NCI-H2196 (cell line): ENCODE measurements around the gene MRPL24.
A peak's percentile ranks its signal among the peaks of the same experiment; 100 is the strongest.
"Not testable (repeated sequence)": the region's sequence is repeated elsewhere in the genome, so short reads cannot be mapped to it uniquely, and the experiment has no call there.

Source experiments
- DNase-seq: peaks from one replicate; lab custom pipeline; 2025; ENCODE audit not compliant: unreplicated experiment; lab: John Stamatoyannopoulos, UW

Gene MRPL24

GRCh38 chr1:156740741-156741480 lies at the start of gene MRPL24:
Gene MRPL24, minus strand, starts transcription at chr1:156741088. Its CDS starts 2,384 bp downstream, at chr1:156738704.
- DNase-seq, result peak; percentile 99

- DNase-seq, result no peak
These were observed 48.9 kb upstream of the MRPL24 start for GRCh38 chr1:156789621-156790318.

- no peak for DNase-seq
These were observed 47.2 kb upstream of the MRPL24 start for GRCh38 chr1:156788136-156788535.

- DNase-seq, result no peak
These were observed 45.8 kb upstream of the MRPL24 start for GRCh38 chr1:156786640-156787039.

- DNase-seq, result no peak
These were observed 44.6 kb upstream of the MRPL24 start for GRCh38 chr1:156785458-156785857.

- DNase-seq, result no peak
These were observed 40.8 kb upstream of the MRPL24 start for GRCh38 chr1:156781585-156782186.

GRCh38 chr1:156777573-156777972 lies 36.7 kb upstream of the MRPL24 start:
- DNase-seq, result no peak

- DNase-seq, result no peak
These were observed 36.1 kb upstream of the MRPL24 start for GRCh38 chr1:156776942-156777341.

- DNase-seq, result no peak
These were observed 34.9 kb upstream of the MRPL24 start for GRCh38 chr1:156775799-156776198.

GRCh38 chr1:156773607-156774006 lies 32.7 kb upstream of the MRPL24 start:
- no peak for DNase-seq

GRCh38 chr1:156772728-156773497 lies 32.0 kb upstream of the MRPL24 start:
- no peak for DNase-seq

GRCh38 chr1:156772222-156772621 lies 31.3 kb upstream of the MRPL24 start:
- DNase-seq, result no peak

GRCh38 chr1:156768610-156769295 lies 27.9 kb upstream of the MRPL24 start:
- no peak for DNase-seq

GRCh38 chr1:156767879-156768604 lies 27.2 kb upstream of the MRPL24 start:
- no peak for DNase-seq

- DNase-seq, result peak; percentile 99
These were observed 26.4 kb upstream of the MRPL24 start, which contains the start of gene PRCC for GRCh38 chr1:156767101-156767878. Gene PRCC, plus strand, starts transcription at chr1:156767535. Its CDS starts 237 bp downstream, at chr1:156767772.

- no peak for DNase-seq
These were observed 25.6 kb upstream of the MRPL24 start for GRCh38 chr1:156766298-156767100.

- DNase-seq, result no peak
These were observed 24.8 kb upstream of the MRPL24 start for GRCh38 chr1:156765666-156766065.

GRCh38 chr1:156765136-156765535 lies 24.2 kb upstream of the MRPL24 start:
- DNase-seq, result not testable (repeated sequence)

GRCh38 chr1:156760796-156761104 lies 19.9 kb upstream of the MRPL24 start:
- DNase-seq, result no peak
